MCF 10A (cell line): ENCODE data around the gene CYP19A1. TPM values are rescaled to one million over a fixed set of nuclear protein-coding genes. Genes with fewer than 3 reads are reported as not detected.

ENCODE experiments used
- BruUV-seq: library from RNA; stranded (reverse); fragments of 400-500 nt; replicated peaks from 2 replicates; lab custom pipeline; 2021; lab: Mats Ljungman, UMichigan
- CTCF ChIA-PET: fragments of 300-600 bp; sonication (Branson Sonifier 250); formaldehyde crosslinking; extraction: SDS; loops from one replicate; lab custom pipeline; 2021; ENCODE audit warnings: antibody characterized with exemption, inconsistent platforms; lab: Yijun Ruan, JAX
- POLR2A ChIA-PET: fragments of 300-600, 350-650 bp; sonication (Branson Sonifier 250); formaldehyde crosslinking; extraction: SDS; loops from one replicate; lab custom pipeline; 2020; ENCODE audit warnings: antibody characterized with exemption, inconsistent platforms; lab: Yijun Ruan, JAX
- DNase-seq: peaks from one replicate; pipeline ENCODE4 v3.0.0-alpha.2; 2018; ENCODE audit not compliant: unreplicated experiment
- H3K27ac Mint-ChIP-seq: one replicate; pipeline ENCODE4 v1.8.0; 2022; ENCODE audit warnings: mild to moderate bottlenecking, low read depth, mixed read lengths; ENCODE audit not compliant: unreplicated experiment
- H3K27me3 Mint-ChIP-seq: one replicate; pipeline ENCODE4 v1.8.0; 2022; ENCODE audit warnings: mixed read lengths; ENCODE audit not compliant: insufficient read depth, unreplicated experiment
- H3K36me3 Mint-ChIP-seq: one replicate; pipeline ENCODE4 v1.8.0; 2022; ENCODE audit warnings: mild to moderate bottlenecking, moderate library complexity, mixed read lengths; ENCODE audit not compliant: insufficient read depth, unreplicated experiment
- H3K4me1 Mint-ChIP-seq: one replicate; pipeline ENCODE4 v1.8.0; 2022; ENCODE audit warnings: mixed read lengths; ENCODE audit not compliant: insufficient read depth, unreplicated experiment
- H3K4me3 Mint-ChIP-seq: one replicate; pipeline ENCODE4 v1.8.0; 2022; ENCODE audit warnings: mild to moderate bottlenecking, moderate library complexity, mixed read lengths; ENCODE audit not compliant: unreplicated experiment
- H3K9me3 Mint-ChIP-seq: one replicate; pipeline ENCODE4 v1.8.0; 2022; ENCODE audit warnings: mixed read lengths; ENCODE audit not compliant: unreplicated experiment
- CTCF ChIP-seq: fragments of 200-600 bp; IDR thresholded peaks from one replicate; pipeline ENCODE4 v1.8.0; 2022; ENCODE audit warnings: antibody characterized with exemption, mild to moderate bottlenecking; ENCODE audit not compliant: unreplicated experiment
- intact Hi-C: fragments of 100-400 bp; cut with micrococcal nuclease; formaldehyde crosslinking; loops from 2 replicates; pipeline ENCODE4 v1.14.1; 2022
- total RNA-seq: library from RNA; stranded (reverse); gene quantifications from 2 replicates; pipeline ENCODE4 v1.2.3, GENCODE V29; 2022

Gene CYP19A1
- total RNA-seq, 1 experiment from 2014 or later: not detected

DNA sequence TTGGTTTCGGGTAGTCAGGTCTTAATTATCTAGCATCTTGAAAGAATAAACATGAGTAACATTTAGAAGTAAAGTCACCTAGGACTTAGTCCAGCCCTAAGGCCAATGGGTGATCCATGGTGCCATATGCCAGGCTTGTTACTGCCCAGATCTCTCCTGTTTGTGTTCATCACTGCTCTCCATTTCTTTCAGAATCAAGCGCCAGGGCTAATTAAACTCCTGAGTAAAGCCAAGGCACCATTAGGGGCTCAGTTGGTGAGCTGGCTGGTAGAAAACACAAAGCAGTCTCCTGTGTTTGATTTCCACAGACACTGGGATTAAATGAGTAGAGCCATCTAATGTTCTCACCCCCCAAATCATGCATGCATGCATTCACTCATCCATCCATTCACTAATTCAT lies 11.3 kb downstream of the CYP19A1 start:
- H3K27ac Mint-ChIP-seq: no peak overlapping the region
- intact Hi-C loops: no loop called here
- POLR2A ChIA-PET: no interaction called here
- DNase-seq: no peak
- BruUV-seq: no TSS peak
- no peaks in the 10 kb centered on the region for H3K9me3 Mint-ChIP-seq
- no peak for TF ChIP-seq CTCF
- H3K4me3 Mint-ChIP-seq: no peak overlapping the region
- no peaks in the 10 kb centered on the region for H3K27me3 Mint-ChIP-seq
- H3K36me3 Mint-ChIP-seq: no peaks in the 10 kb centered on the region
- CTCF ChIA-PET: no interaction called here
- no peaks in the 10 kb centered on the region for H3K4me1 Mint-ChIP-seq

DNA sequence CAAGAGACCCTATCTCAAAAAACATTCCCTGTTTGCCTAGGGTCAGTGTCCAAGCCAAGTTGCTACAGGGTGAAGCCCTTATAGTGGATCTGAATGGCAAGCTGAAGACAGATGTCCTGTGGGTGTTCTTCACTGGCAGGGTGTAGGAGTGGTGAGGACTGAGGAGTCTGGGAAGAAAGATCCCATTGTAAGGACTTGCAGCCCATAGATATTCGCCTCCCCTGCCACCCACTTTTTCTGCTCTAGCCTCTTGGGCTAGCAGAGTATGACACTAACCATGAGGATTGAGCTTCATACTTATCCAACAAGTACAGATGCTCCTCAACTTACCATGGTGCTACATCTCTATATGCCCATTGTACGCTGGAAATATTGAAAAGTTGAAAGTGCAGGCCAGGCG lies 13.2 kb downstream of the CYP19A1 start:
- Mint-ChIP-seq H3K36me3 (no peaks in the 10 kb centered on the region), H3K4me3 (no peak overlapping the region), H3K9me3 (no peaks in the 10 kb centered on the region), H3K4me1 (no peaks in the 10 kb centered on the region), H3K27ac (no peak overlapping the region), H3K27me3 (no peaks in the 10 kb centered on the region)
- no peak for TF ChIP-seq CTCF
- ChIA-PET POLR2A (no interaction called here), CTCF (interaction anchor here (1.1 kb wide), 1 partner anchor 22 kb away, joined by 3 read pairs; no protein-coding TSS in a partner anchor)
- no peak for DNase-seq
- BruUV-seq: no TSS peak
- intact Hi-C loops: no loop called here

GRCh38 chr15:51323749-51324148 lies 14.6 kb downstream of the CYP19A1 start:
- Mint-ChIP-seq H3K27me3 (no peaks in the 10 kb centered on the region), H3K9me3 (no peaks in the 10 kb centered on the region)
- CTCF ChIA-PET: interaction anchor here (0.6 kb wide), 1 partner anchor 13 kb away, joined by 3 read pairs; no protein-coding TSS in a partner anchor

GRCh38 chr15:51322621-51323296 lies 15.6 kb downstream of the CYP19A1 start:
- no peak overlapping the region for H3K27ac Mint-ChIP-seq
- H3K36me3 Mint-ChIP-seq: no peaks in the 10 kb centered on the region
- H3K27me3 Mint-ChIP-seq: no peaks in the 10 kb centered on the region
- H3K4me3 Mint-ChIP-seq: no peak overlapping the region
- no peaks in the 10 kb centered on the region for H3K9me3 Mint-ChIP-seq
- BruUV-seq: no TSS peak
- POLR2A ChIA-PET: no interaction called here
- H3K4me1 Mint-ChIP-seq: no peaks in the 10 kb centered on the region
- CTCF ChIA-PET: interaction anchor here (0.9 kb wide), 1 partner anchor 76 kb away, joined by 3 read pairs; no protein-coding TSS in a partner anchor
- no peak for TF ChIP-seq CTCF
- intact Hi-C loops: no loop called here
- peak; percentile 27 for DNase-seq

More at GRCh38 chr15:51323749-51324148, 14.6 kb downstream of the CYP19A1 start:
- H3K36me3 Mint-ChIP-seq: no peaks in the 10 kb centered on the region
- H3K4me1 Mint-ChIP-seq: no peaks in the 10 kb centered on the region
- TF ChIP-seq CTCF: no peak
- H3K27ac Mint-ChIP-seq: no peak overlapping the region
- BruUV-seq: no TSS peak
- no peak overlapping the region for H3K4me3 Mint-ChIP-seq
- intact Hi-C loops: no loop called here
- DNase-seq: no peak
- POLR2A ChIA-PET: no interaction called here
